CD14-positive monocyte (primary cell): ENCODE results near the gene RGS16. TPM values are rescaled to one million over a fixed set of nuclear protein-coding genes. Genes with fewer than 3 reads are reported as not detected.
A peak's percentile ranks its signal among the peaks of the same experiment; 100 is the strongest.

Source experiments
- DNase-seq, 3 donors: peaks; one replicate each; pipeline ENCODE4 v3.0.0-alpha.2; 2011 to 2022
- H2AFZ ChIP-seq: 2 replicates; pipeline ENCODE4 v1.6.0; 2012; ENCODE audit warnings: mild to moderate bottlenecking, low read depth, low read length, inconsistent platforms; ENCODE audit not compliant: insufficient read depth, poor library complexity, severe bottlenecking
- H3K27ac ChIP-seq, 2 donors: 1 replicate in 1 of 2; 2 replicates in 1 of 2; pipeline ENCODE4 v1.5.1; 2012 to 2013; ENCODE audit warnings: low read length in 2 of 2, control low read depth in 1 of 2, inconsistent platforms in 1 of 2, low read depth in 1 of 2, mild to moderate bottlenecking in 1 of 2
- H3K27me3 ChIP-seq, 2 donors: one replicate each; pipeline versions ENCODE4 v1.6.0 to v1.6.1; 2011 to 2013; ENCODE audit warnings: low read length in 2 of 2; ENCODE audit not compliant: control insufficient read depth in 2 of 2, insufficient read depth in 2 of 2
- H3K36me3 ChIP-seq, 2 donors: replicated peaks in 1 of 2; 1 replicate in 1 of 2; 2 replicates in 1 of 2; pipeline versions ENCODE4 v1.5.1 to v1.6.1; 2012 to 2013; ENCODE audit warnings: low read length in 2 of 2, control low read depth in 1 of 2, inconsistent platforms in 1 of 2, mild to moderate bottlenecking in 1 of 2; ENCODE audit not compliant: insufficient read depth in 2 of 2, control insufficient read depth in 1 of 2
- H3K4me1 ChIP-seq, 2 donors: 1 replicate in 1 of 2; 2 replicates in 1 of 2; pipeline versions ENCODE4 v1.5.1 to v1.6.1; 2012 to 2013; ENCODE audit warnings: low read length in 2 of 2, control low read depth in 1 of 2, inconsistent platforms in 1 of 2, mild to moderate bottlenecking in 1 of 2, moderate library complexity in 1 of 2; ENCODE audit not compliant: insufficient read depth in 2 of 2, control insufficient read depth in 1 of 2
- H3K4me2 ChIP-seq: replicated peaks from 2 replicates; pipeline ENCODE3; 2012; ENCODE audit warnings: low read length, moderate library complexity, mild to moderate bottlenecking; ENCODE audit not compliant: poor library complexity, severe bottlenecking; ENCODE audit errors: extremely low read depth
- H3K4me3 ChIP-seq, 3 experiments: fragments of 200-600 bp in 1 of 3; sonication (generic) in 1 of 3; replicated peaks in 1 of 3; 1 replicate in 2 of 3; 2 replicates in 1 of 3; pipeline ENCODE4 v1.5.1; 2011 to 2013; ENCODE audit warnings: low read length in 3 of 3, mild to moderate bottlenecking in 3 of 3, control low read depth in 2 of 3, low read depth in 2 of 3, inconsistent platforms in 1 of 3, moderate library complexity in 1 of 3
- H3K79me2 ChIP-seq: 2 replicates; pipeline ENCODE4 v1.6.0; 2012; ENCODE audit warnings: mild to moderate bottlenecking, control low read depth, inconsistent platforms, low read length, moderate library complexity; ENCODE audit not compliant: insufficient read depth
- H3K9ac ChIP-seq: 2 replicates; pipeline ENCODE4 v1.6.0; 2017; ENCODE audit warnings: low read length, mild to moderate bottlenecking; ENCODE audit not compliant: insufficient read depth, poor library complexity, severe bottlenecking
- H3K9me3 ChIP-seq, 2 donors: replicated peaks in 1 of 2; 1 replicate in 1 of 2; 2 replicates in 1 of 2; pipeline versions ENCODE4 v1.5.1 to v1.6.1; 2012 to 2013; ENCODE audit warnings: low read length in 2 of 2, control low read depth in 1 of 2; ENCODE audit not compliant: control insufficient read depth in 1 of 2, insufficient read depth in 1 of 2
- H4K20me1 ChIP-seq: 2 replicates; pipeline ENCODE4 v1.6.0; 2012; ENCODE audit warnings: mild to moderate bottlenecking, low read length, control low read depth, moderate library complexity; ENCODE audit not compliant: insufficient read depth
- H3K27ac Mint-ChIP-seq, 7 donors: one replicate each; pipeline ENCODE4 v1.8.0; 2020; ENCODE audit warnings: mild to moderate bottlenecking in 7 of 7, mixed read lengths in 7 of 7, moderate library complexity in 6 of 7, inconsistent platforms in 2 of 7
- H3K27me3 Mint-ChIP-seq, 3 donors: one replicate each; pipeline ENCODE4 v1.8.0; 2021 to 2022; ENCODE audit warnings: low read depth in 3 of 3, mild to moderate bottlenecking in 3 of 3, mixed read lengths in 3 of 3, moderate library complexity in 3 of 3, inconsistent platforms in 1 of 3
- H3K36me3 Mint-ChIP-seq, 2 donors: one replicate each; pipeline ENCODE4 v1.8.0; 2020; ENCODE audit warnings: mixed read lengths in 2 of 2, inconsistent platforms in 1 of 2, mild to moderate bottlenecking in 1 of 2
- H3K4me1 Mint-ChIP-seq: one replicate; pipeline ENCODE4 v1.8.0; 2020; ENCODE audit warnings: mild to moderate bottlenecking, mixed read lengths
- H3K4me3 Mint-ChIP-seq, 2 donors: one replicate each; pipeline ENCODE4 v1.8.0; 2020; ENCODE audit warnings: mild to moderate bottlenecking in 2 of 2, mixed read lengths in 2 of 2, moderate library complexity in 1 of 2
- H3K9me3 Mint-ChIP-seq, 7 donors: one replicate each; pipeline ENCODE4 v1.8.0; 2020 to 2022; ENCODE audit warnings: mixed read lengths in 7 of 7, mild to moderate bottlenecking in 6 of 7, moderate library complexity in 6 of 7, inconsistent platforms in 2 of 7
- WGBS: methylation state at CpG from one replicate; pipeline ENCODE4 v1.1.5; 2013; ENCODE audit warnings: missing lambda C conversion rate; ENCODE audit not compliant: insufficient coverage; 5-methylcytosine and 5-hydroxymethylcytosine counted together
- intact Hi-C, 2 donors: fragments of 100-400 bp; cut with micrococcal nuclease; formaldehyde crosslinking; loops; one replicate each; pipeline versions ENCODE4 v1.15.0 to v1.15.1; 2023
- polyA plus RNA-seq, 3 donors: library from polyadenylated mRNA; depleted of rRNA in 1 of 3; unstranded in 2 of 3; stranded (reverse) in 1 of 3; fragments of 300-500 nt in 2 of 3; fragments of >200 nt in 1 of 3; fragmentation: Illumina TruSeq in 2 of 3; gene quantifications; 1 replicate in 2 of 3; 2 replicates in 1 of 3; pipeline ENCODE4 v1.2.3, GENCODE V29; 2012 to 2021
- TF ChIP-seq, protein P1 (sequence below): fragments of 200-600 bp; IDR thresholded peaks from one replicate; pipeline ENCODE4 v1.8.0; 2022; ENCODE audit warnings: antibody characterized with exemption, mild to moderate bottlenecking

Gene RGS16
- polyA plus RNA-seq, 3 donors = 0.07 to 0.44 TPM; not detected in 1

DNA sequence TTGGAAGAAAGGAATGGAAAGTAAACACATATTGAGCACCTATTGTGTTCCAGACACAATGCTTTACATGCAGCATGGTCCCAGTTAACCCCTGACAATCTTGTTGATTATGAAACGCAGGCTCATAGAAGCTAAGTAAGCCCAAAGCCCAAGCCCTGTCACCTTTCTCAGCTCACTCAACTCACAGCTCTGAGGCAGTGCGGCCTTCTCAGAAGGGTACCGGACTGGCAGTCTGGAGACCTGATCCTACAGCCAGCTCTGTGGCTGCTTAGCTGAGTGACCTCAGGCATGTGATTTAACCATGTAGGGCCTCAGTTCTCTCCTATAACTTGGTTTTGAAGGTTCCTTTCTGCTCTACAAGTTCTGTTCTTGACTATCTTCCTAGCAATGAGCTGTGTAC lies 14.7 kb downstream of the RGS16 start:
- intact Hi-C loops = loop anchor here in 1 of 2 donors (10.0 kb wide), 1 partner anchor 195 kb away; the partner anchor contains the start of gene GLUL

DNA sequence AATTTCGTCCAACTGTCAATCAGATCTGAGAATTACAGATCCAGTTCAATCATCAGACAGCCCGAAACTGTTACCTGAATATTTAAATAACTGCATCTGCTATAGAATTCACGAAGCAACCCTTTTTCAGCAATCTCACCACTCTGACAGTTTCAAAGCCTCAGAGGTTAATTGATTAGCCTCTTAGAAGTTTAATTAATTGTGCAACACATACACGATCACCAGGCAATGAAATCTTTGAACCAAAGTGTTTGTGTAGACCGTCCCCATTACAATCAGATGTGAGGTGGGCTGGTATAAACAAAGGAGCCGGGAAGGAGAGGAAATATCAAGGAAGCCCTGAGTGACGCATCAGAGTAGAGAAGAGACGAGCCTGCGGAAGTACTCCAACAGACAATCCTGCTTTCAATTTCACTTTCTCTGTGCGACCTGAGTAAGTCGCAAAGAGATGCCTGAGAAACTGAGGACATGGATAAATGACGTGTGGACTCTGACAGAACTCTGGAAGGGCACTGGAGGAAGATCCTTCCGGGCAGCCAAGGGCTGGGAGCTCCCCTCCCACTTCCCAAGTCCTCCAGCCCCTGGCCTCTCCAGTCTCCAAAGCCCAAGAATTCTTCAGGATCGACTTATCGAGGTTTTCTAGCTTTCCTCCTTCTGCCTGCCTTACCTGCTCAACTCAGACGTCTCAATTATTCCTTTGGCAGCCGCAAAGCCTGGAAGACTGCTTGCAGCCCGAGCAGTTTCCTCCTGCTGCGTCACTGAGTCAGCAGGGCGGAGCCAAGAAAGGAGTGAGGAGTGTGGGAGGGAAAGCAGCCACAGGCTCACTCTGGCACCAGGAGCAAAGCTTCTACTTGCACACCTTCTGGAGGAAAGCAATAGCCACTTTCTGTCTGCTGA lies 15.4 kb downstream of the RGS16 start, which contains the start of gene RNASEL:
Gene RNASEL, minus strand, starts transcription at position 757 of the 897 bp plus-strand sequence. CDS start 2,450 bp downstream, outside the sequence.
- H3K27ac Mint-ChIP-seq = peak within 1 kb of the TSS; percentile 98 to 100 (median 99)
- Histone ChIP-seq H3K79me2 (peaks cover 41% of the 10 kb centered on the region), H3K9me3 (peaks cover 5 to 9% of the 10 kb centered on the region in 2 donors), H3K4me3 (peak within 1 kb of the TSS; percentile 83 to 100 (median 86)), H3K9ac (peak within 1 kb of the TSS; percentile 92), H2AFZ (peak within 1 kb of the TSS; percentile 87), H4K20me1 (peaks cover 4% of the 10 kb centered on the region), H3K27ac (peak within 1 kb of the TSS; percentile 86 to 98), H3K4me1 (peaks cover 34 to 56% of the 10 kb centered on the region in 2 donors), H3K36me3 (peaks cover 0 to 7% of the 10 kb centered on the region in 2 donors), H3K27me3 (no peaks in the 10 kb centered on the region), H3K4me2 (peak within 1 kb of the TSS; percentile 72)
- WGBS = 5% methylated on average over 9 of the region's 20 CpGs
- peaks cover 0 to 9% (median 7%) of the 10 kb centered on the region in 7 donors for H3K9me3 Mint-ChIP-seq
- intact Hi-C loops = loop anchor here in 1 of 2 donors (10.0 kb wide), 1 partner anchor 194 kb away; the partner anchor contains the start of gene GLUL
- H3K27me3 Mint-ChIP-seq = peaks cover 0 to 3% (median 3%) of the 10 kb centered on the region in 3 donors
- TF ChIP-seq, protein P1, sequence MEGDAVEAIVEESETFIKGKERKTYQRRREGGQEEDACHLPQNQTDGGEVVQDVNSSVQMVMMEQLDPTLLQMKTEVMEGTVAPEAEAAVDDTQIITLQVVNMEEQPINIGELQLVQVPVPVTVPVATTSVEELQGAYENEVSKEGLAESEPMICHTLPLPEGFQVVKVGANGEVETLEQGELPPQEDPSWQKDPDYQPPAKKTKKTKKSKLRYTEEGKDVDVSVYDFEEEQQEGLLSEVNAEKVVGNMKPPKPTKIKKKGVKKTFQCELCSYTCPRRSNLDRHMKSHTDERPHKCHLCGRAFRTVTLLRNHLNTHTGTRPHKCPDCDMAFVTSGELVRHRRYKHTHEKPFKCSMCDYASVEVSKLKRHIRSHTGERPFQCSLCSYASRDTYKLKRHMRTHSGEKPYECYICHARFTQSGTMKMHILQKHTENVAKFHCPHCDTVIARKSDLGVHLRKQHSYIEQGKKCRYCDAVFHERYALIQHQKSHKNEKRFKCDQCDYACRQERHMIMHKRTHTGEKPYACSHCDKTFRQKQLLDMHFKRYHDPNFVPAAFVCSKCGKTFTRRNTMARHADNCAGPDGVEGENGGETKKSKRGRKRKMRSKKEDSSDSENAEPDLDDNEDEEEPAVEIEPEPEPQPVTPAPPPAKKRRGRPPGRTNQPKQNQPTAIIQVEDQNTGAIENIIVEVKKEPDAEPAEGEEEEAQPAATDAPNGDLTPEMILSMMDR = no peak
- H3K4me1 Mint-ChIP-seq = peaks cover 50% of the 10 kb centered on the region
- DNase-seq = peak; percentile 64 to 84 (median 81)
- H3K4me3 Mint-ChIP-seq = peak within 1 kb of the TSS; percentile 97 to 100
- H3K36me3 Mint-ChIP-seq = peaks cover 18 to 22% of the 10 kb centered on the region in 2 donors

More for the DNA sequence above, 14.7 kb downstream of the RGS16 start:
- Histone ChIP-seq H3K79me2 (peaks cover 40% of the 10 kb centered on the region), H2AFZ (peak overlapping the region; percentile 87), H3K36me3 (no peaks in the 10 kb centered on the region), H3K27ac (peak overlapping the region; percentile 86 to 98), H3K27me3 (no peaks in the 10 kb centered on the region), H3K9ac (no peak overlapping the region), H3K9me3 (peaks cover 5 to 9% of the 10 kb centered on the region in 2 donors), H3K4me1 (peaks cover 37 to 57% of the 10 kb centered on the region in 2 donors), H3K4me3 (peak overlapping the region in 1 of 3 experiments; percentile 86), H4K20me1 (no peaks in the 10 kb centered on the region), H3K4me2 (peak overlapping the region; percentile 72)
- H3K4me1 Mint-ChIP-seq = peaks cover 50% of the 10 kb centered on the region
- peaks cover 0 to 3% (median 3%) of the 10 kb centered on the region in 3 donors for H3K27me3 Mint-ChIP-seq
- peaks cover 0 to 9% (median 7%) of the 10 kb centered on the region in 7 donors for H3K9me3 Mint-ChIP-seq
- peak overlapping the region in 6 of 7 donors; percentile 20 to 100 (median 99) for H3K27ac Mint-ChIP-seq
- WGBS = 97% methylated on average over 3 of the region's 3 CpGs
- DNase-seq = no peak
- TF ChIP-seq, protein P1 = no peak
- H3K36me3 Mint-ChIP-seq = peaks cover 13 to 17% of the 10 kb centered on the region in 2 donors
- H3K4me3 Mint-ChIP-seq = peak overlapping the region; percentile 97 to 100
